ENCODE measurements around the gene MB. TPM values are rescaled to one million over a fixed set of nuclear protein-coding genes. Genes with fewer than 3 reads are reported as not detected.

MB gene
- total RNA-seq, 1 experiment from 2014 or later: not detected

DNA sequence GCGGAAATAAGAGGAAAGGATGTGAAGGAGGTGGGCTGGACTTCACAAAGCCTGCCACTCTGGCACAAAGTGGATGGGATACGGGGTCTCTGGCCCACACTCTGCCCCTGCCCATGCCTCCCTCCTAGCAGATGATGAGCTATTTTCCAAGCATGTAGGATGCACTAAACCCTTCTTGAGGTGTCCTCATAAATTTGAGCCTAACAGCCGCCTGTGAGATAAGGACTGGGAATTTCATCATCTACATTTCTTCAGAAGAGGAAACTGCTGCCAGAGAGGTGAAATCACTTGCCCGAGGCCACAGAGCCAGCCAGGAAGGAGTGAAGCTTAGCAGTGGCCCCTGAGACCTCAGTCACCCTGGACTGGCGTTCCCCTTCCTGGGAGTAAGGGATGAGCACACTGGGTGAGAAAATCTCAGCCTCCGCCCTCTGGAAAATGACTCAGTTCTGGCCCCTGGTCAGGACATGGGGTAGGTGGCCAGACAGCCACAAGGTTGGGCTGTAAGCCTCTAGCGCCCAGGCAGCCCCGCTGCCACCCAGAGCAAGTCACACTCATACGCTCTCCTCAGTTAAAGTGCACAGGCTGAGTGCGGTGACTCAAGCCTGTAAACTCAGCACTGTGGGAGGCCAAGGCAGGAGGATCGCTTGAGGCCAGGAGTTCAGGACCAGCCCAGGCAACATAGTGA lies 27.9 kb downstream of the MB start:
- no peak overlapping the region for H3K9ac ChIP-seq (ENCODE audit: low read length)
- H3K9me2 ChIP-seq (replicated peaks; ENCODE audit: insufficient read depth, low read length): no peaks in the 10 kb centered on the region
- H3K4me3 ChIP-seq (ENCODE audit: low read length): no peak overlapping the region
- no peak for DNase-seq
- H3K9me3 ChIP-seq (ENCODE audit: low read length): no peaks in the 10 kb centered on the region
- H3K4me1 ChIP-seq (ENCODE audit: low read length): no peaks in the 10 kb centered on the region
- H3K79me2 ChIP-seq (ENCODE audit: low read length): no peaks in the 10 kb centered on the region
- H3K27me3 ChIP-seq (ENCODE audit: low read length): no peaks in the 10 kb centered on the region
- no peak overlapping the region for H3K27ac ChIP-seq (ENCODE audit: low read length)
- H2AFZ ChIP-seq (ENCODE audit: low read length): no peak overlapping the region
- no peak overlapping the region for H3K4me2 ChIP-seq (ENCODE audit: low read depth, low read length, poor library complexity, severe bottlenecking)
- H4K20me1 ChIP-seq (ENCODE audit: insufficient read depth, low read depth, low read length): no peaks in the 10 kb centered on the region
- H3K36me3 ChIP-seq (ENCODE audit: insufficient read depth, low read length): no peaks in the 10 kb centered on the region

DNA sequence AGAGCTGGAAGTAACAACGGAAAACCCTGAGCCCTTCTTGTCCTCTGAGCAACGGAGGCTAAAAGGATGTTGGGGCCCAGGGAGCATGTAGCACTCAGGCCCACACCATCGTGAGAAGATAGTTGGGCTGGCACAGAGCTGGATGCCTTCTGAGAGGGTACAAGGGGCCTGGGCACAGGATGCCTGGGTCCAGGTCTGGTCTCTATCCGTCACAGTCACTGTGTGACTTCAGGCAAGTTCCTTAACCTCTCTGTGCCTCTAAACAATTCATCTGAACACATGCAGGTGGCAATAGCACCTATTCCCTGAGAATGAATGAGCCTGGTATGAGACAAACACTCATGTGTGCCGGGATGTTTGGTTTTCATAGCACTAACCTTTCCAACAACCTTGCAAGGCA lies 29.2 kb downstream of the MB start:
- Histone ChIP-seq H3K4me1 (ENCODE audit: low read length) (no peaks in the 10 kb centered on the region), H3K9me3 (ENCODE audit: low read length) (no peaks in the 10 kb centered on the region), H3K27ac (ENCODE audit: low read length) (no peak overlapping the region), H3K9me2 (replicated peaks; ENCODE audit: insufficient read depth, low read length) (no peaks in the 10 kb centered on the region), H3K9ac (ENCODE audit: low read length) (no peak overlapping the region), H3K79me2 (ENCODE audit: low read length) (no peaks in the 10 kb centered on the region), H3K27me3 (ENCODE audit: low read length) (no peaks in the 10 kb centered on the region), H3K4me3 (ENCODE audit: low read length) (no peak overlapping the region), H3K36me3 (ENCODE audit: insufficient read depth, low read length) (no peaks in the 10 kb centered on the region), H2AFZ (ENCODE audit: low read length) (no peak overlapping the region), H4K20me1 (ENCODE audit: insufficient read depth, low read depth, low read length) (no peaks in the 10 kb centered on the region), H3K4me2 (ENCODE audit: low read depth, low read length, poor library complexity, severe bottlenecking) (no peak overlapping the region)
- DNase-seq: no peak

DNA sequence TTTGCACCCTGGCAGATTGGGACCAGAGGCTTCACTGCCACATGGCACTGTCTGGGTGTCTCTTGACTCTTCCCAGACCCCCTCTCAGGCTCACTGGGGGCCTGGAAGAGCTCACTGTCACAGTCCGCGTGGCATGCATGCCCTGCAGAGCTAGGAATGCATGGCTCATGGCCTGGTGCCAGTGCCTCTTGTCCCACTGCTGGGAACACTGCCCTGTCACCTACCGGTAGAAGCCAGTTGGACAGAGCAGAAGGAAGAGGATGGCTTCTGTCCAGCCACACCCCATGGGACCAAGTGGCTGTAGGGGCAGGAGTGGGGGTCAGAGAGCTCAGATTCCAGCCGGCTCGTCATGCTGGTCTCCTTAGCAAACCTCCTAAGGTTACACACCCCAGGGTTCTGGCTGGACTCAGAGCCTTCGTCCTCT lies 29.7 kb downstream of the MB start:
- Histone ChIP-seq H3K79me2 (ENCODE audit: low read length) (no peaks in the 10 kb centered on the region), H3K4me3 (ENCODE audit: low read length) (no peak overlapping the region), H3K9me3 (ENCODE audit: low read length) (no peaks in the 10 kb centered on the region), H3K4me1 (ENCODE audit: low read length) (no peaks in the 10 kb centered on the region), H3K9ac (ENCODE audit: low read length) (no peak overlapping the region), H3K27me3 (ENCODE audit: low read length) (no peaks in the 10 kb centered on the region), H4K20me1 (ENCODE audit: insufficient read depth, low read depth, low read length) (no peaks in the 10 kb centered on the region), H2AFZ (ENCODE audit: low read length) (no peak overlapping the region), H3K4me2 (ENCODE audit: low read depth, low read length, poor library complexity, severe bottlenecking) (no peak overlapping the region), H3K27ac (ENCODE audit: low read length) (no peak overlapping the region), H3K36me3 (ENCODE audit: insufficient read depth, low read length) (no peaks in the 10 kb centered on the region), H3K9me2 (replicated peaks; ENCODE audit: insufficient read depth, low read length) (no peaks in the 10 kb centered on the region)
- DNase-seq: no peak

DNA sequence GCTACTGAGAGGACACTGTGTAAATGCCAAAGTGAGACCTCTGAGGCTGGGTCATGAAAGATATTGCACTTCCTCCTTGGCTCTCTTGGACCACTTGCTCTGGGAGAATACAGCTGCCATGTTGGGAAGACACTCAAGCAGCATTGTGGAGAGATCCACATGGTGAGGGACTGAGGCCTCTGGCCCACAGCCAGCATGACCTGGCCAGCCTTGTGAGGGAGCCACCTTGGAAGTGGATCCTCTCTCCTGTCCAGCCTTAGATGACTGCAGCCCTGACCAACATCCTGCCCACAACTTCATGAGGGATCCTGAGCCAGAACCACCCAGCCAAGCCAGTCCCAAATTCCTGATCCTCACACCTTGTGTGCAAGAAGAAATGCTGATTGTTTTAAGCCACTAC lies 30.4 kb downstream of the MB start:
- H3K27ac ChIP-seq (ENCODE audit: low read length): no peak overlapping the region
- no peak for DNase-seq
- H3K9me3 ChIP-seq (ENCODE audit: low read length): no peaks in the 10 kb centered on the region
- H2AFZ ChIP-seq (ENCODE audit: low read length): no peak overlapping the region
- no peaks in the 10 kb centered on the region for H3K79me2 ChIP-seq (ENCODE audit: low read length)
- no peaks in the 10 kb centered on the region for H3K4me1 ChIP-seq (ENCODE audit: low read length)
- no peaks in the 10 kb centered on the region for H3K9me2 ChIP-seq (replicated peaks; ENCODE audit: insufficient read depth, low read length)
- no peak overlapping the region for H3K9ac ChIP-seq (ENCODE audit: low read length)
- H4K20me1 ChIP-seq (ENCODE audit: insufficient read depth, low read depth, low read length): no peaks in the 10 kb centered on the region
- H3K36me3 ChIP-seq (ENCODE audit: insufficient read depth, low read length): no peaks in the 10 kb centered on the region
- H3K27me3 ChIP-seq (ENCODE audit: low read length): no peaks in the 10 kb centered on the region
- H3K4me2 ChIP-seq (ENCODE audit: low read depth, low read length, poor library complexity, severe bottlenecking): no peak overlapping the region
- no peak overlapping the region for H3K4me3 ChIP-seq (ENCODE audit: low read length)

DNA sequence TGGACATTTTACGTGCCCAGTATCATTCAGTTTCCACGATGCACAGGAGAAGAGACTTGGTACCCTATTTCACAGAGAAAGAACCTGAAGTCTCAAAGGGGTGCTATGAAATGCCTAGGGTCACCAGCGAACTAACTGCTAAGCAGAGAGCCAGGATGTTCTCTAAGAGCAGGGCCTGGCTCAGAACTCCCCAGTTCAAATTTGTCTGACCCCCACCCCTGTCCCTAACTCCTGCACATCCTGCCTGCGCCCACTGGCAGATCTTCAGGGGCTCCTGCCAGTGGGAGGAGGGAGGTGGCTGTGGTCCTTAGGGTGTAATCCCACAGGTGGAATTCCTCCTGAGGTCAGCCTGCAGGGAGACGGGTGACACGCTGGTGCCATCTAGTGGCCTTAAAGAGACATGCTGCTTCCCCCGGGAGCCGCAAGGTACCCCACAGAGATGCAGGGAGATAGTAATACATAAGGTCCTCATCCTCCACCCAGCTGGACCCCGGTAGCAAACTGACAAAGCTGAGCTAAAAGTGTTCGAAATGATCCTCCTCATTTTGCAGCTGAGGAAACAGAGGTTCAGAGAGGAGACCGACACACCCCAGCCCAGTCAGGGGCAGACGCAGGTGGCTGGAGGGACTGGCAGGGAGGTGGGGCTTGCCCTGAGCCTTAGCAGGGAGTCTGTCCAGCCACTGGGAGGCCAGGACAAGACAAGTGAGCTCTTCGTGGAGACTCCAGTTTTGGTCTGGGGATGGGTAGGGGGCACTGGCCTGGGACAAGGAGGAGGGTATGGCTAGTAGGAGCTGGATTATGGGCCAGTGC lies 34.1 kb downstream of the MB start:
- no peak overlapping the region for H2AFZ ChIP-seq (ENCODE audit: low read length)
- H3K9me3 ChIP-seq (ENCODE audit: low read length): no peaks in the 10 kb centered on the region
- no peaks in the 10 kb centered on the region for H3K9me2 ChIP-seq (replicated peaks; ENCODE audit: insufficient read depth, low read length)
- H3K36me3 ChIP-seq (ENCODE audit: insufficient read depth, low read length): no peaks in the 10 kb centered on the region
- no peak overlapping the region for H3K4me2 ChIP-seq (ENCODE audit: low read depth, low read length, poor library complexity, severe bottlenecking)
- no peaks in the 10 kb centered on the region for H4K20me1 ChIP-seq (ENCODE audit: insufficient read depth, low read depth, low read length)
- peak; percentile 83 for DNase-seq
- H3K27ac ChIP-seq (ENCODE audit: low read length): no peak overlapping the region
- no peaks in the 10 kb centered on the region for H3K79me2 ChIP-seq (ENCODE audit: low read length)
- H3K27me3 ChIP-seq (ENCODE audit: low read length): no peaks in the 10 kb centered on the region
- H3K9ac ChIP-seq (ENCODE audit: low read length): no peak overlapping the region
- no peak overlapping the region for H3K4me3 ChIP-seq (ENCODE audit: low read length)
- H3K4me1 ChIP-seq (ENCODE audit: low read length): no peaks in the 10 kb centered on the region

DNA sequence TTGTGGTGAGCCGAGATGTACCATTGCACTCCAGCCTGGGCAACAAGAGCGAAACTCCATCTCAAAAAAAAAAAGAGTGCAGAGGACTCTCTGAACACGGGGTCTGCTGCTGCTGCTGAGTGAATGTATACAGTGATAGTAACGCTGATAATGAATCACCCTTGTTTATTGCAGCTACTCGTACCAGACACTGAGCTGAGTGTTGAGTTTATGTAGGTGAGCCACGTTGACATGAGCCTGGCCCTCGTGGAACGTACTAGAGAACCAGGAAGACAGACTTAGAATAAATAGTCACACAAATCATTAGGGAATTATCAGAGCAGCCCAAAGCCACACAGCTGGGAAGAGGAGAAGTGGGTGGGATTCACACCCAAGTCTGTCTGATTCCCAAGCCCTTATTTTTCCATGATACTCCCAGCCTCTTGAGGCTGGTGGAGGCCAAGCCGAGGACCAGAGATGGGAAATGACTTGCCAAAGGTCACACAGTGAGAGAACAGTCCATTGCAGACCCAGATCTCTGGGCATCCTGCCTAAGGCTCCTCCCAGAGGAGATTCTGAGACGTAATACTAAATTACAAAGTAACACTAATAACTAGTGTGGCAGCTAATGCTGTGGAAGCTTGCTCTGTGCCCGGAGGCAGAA lies 34.8 kb downstream of the MB start:
- Histone ChIP-seq H3K27me3 (ENCODE audit: low read length) (no peaks in the 10 kb centered on the region), H4K20me1 (ENCODE audit: insufficient read depth, low read depth, low read length) (no peaks in the 10 kb centered on the region), H3K9me2 (replicated peaks; ENCODE audit: insufficient read depth, low read length) (no peaks in the 10 kb centered on the region), H3K9ac (ENCODE audit: low read length) (no peak overlapping the region), H3K36me3 (ENCODE audit: insufficient read depth, low read length) (no peaks in the 10 kb centered on the region), H3K79me2 (ENCODE audit: low read length) (no peaks in the 10 kb centered on the region), H3K4me1 (ENCODE audit: low read length) (no peaks in the 10 kb centered on the region), H2AFZ (ENCODE audit: low read length) (no peak overlapping the region), H3K9me3 (ENCODE audit: low read length) (no peaks in the 10 kb centered on the region), H3K27ac (ENCODE audit: low read length) (no peak overlapping the region), H3K4me3 (ENCODE audit: low read length) (no peak overlapping the region), H3K4me2 (ENCODE audit: low read depth, low read length, poor library complexity, severe bottlenecking) (no peak overlapping the region)
- no peak for DNase-seq

DNA sequence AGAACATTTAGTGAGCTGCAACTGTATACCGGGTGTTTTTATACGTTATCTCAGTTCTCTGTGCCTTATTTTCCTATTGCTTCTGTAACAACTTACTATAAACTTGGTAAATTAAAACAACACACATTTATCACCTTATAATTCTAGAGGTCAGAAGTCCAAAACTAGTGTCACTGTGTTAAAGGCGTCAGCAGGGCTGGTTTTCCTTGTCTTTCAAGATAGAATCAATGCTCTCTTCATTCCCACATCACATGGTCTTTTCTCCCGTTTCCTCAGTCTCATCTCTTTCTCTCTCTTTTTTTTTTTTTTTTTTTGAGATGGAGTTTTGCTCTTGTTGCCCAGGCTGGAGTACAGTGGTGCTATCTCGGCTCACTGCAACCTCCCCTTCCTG lies 36.1 kb downstream of the MB start:
- Histone ChIP-seq H3K79me2 (ENCODE audit: low read length) (no peaks in the 10 kb centered on the region), H3K4me1 (ENCODE audit: low read length) (no peaks in the 10 kb centered on the region), H3K4me3 (ENCODE audit: low read length) (no peak overlapping the region), H3K4me2 (ENCODE audit: low read depth, low read length, poor library complexity, severe bottlenecking) (no peak overlapping the region), H3K36me3 (ENCODE audit: insufficient read depth, low read length) (no peaks in the 10 kb centered on the region), H3K27ac (ENCODE audit: low read length) (no peak overlapping the region), H4K20me1 (ENCODE audit: insufficient read depth, low read depth, low read length) (no peaks in the 10 kb centered on the region), H2AFZ (ENCODE audit: low read length) (no peak overlapping the region), H3K9me2 (replicated peaks; ENCODE audit: insufficient read depth, low read length) (no peaks in the 10 kb centered on the region), H3K9ac (ENCODE audit: low read length) (no peak overlapping the region), H3K27me3 (ENCODE audit: low read length) (no peaks in the 10 kb centered on the region), H3K9me3 (ENCODE audit: low read length) (no peaks in the 10 kb centered on the region)
- no peak for DNase-seq

DNA sequence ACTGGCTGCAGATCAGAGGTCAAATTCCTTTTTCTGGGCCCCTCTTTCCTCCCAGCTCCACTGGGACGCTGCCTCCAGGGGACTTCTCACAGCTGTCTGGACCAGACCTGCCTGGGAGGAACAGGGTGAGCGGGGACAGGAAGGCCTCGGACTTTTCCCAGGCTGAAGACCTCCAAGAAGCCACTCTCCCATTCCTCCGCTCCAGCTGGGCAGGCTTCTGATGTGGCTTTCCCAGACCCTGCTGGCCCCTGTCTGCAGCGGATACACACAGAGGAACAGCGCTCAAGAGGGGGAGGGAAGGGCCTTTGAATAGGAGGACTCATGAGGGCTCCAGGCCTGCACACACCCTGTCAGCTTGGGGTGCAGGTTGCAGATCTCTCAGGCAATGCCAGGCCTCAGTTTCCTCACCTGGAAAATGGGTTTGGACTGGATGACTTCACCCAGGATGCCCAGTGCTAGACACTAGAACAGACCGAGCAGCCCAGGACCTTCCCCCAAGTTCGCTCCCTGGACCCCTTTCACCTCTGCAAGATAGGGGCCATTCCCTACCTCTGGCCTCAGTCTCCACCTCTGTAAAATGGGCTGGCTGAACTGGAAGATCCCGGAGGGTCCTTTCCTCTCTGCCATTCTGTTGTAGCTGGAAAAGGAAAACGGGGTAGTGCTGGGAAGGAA lies 36.6 kb downstream of the MB start:
- Histone ChIP-seq H3K9me3 (ENCODE audit: low read length) (no peaks in the 10 kb centered on the region), H3K9me2 (replicated peaks; ENCODE audit: insufficient read depth, low read length) (no peaks in the 10 kb centered on the region), H3K27ac (ENCODE audit: low read length) (no peak overlapping the region), H3K4me1 (ENCODE audit: low read length) (no peaks in the 10 kb centered on the region), H3K79me2 (ENCODE audit: low read length) (no peaks in the 10 kb centered on the region), H4K20me1 (ENCODE audit: insufficient read depth, low read depth, low read length) (no peaks in the 10 kb centered on the region), H3K4me2 (ENCODE audit: low read depth, low read length, poor library complexity, severe bottlenecking) (no peak overlapping the region), H3K27me3 (ENCODE audit: low read length) (no peaks in the 10 kb centered on the region), H3K4me3 (ENCODE audit: low read length) (no peak overlapping the region), H3K36me3 (ENCODE audit: insufficient read depth, low read length) (no peaks in the 10 kb centered on the region), H2AFZ (ENCODE audit: low read length) (no peak overlapping the region), H3K9ac (ENCODE audit: low read length) (no peak overlapping the region)
- DNase-seq: no peak
